ENCODE measurements around the gene PLIN1.
A peak's percentile ranks its signal among the peaks of the same experiment; 100 is the strongest.

The PLIN1 gene

DNA sequence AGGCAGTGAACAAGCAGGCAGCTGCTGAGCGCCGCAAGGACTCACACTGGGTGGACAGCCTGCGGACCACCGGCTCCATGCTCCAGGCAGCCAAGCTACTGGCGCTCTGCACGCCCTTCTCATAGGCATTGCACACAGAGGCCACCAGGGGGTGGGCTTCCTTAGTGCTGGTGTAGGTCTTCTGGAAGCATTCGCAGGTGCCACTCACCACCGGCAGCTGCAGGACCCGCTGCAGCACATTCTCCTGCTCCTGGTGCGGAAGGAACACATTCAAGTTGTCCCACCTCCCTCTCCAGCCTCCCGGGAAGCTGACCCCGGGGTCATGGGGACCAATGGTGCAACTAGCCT lies 6.0 kb downstream of the PLIN1 start:
- no peak overlapping the region for H3K4me3 ChIP-seq (ENCODE audit: control insufficient read depth, low read depth, low read length)
- DNase-seq (ENCODE audit: low read depth), result no peak
- TF ChIP-seq, protein P1, sequence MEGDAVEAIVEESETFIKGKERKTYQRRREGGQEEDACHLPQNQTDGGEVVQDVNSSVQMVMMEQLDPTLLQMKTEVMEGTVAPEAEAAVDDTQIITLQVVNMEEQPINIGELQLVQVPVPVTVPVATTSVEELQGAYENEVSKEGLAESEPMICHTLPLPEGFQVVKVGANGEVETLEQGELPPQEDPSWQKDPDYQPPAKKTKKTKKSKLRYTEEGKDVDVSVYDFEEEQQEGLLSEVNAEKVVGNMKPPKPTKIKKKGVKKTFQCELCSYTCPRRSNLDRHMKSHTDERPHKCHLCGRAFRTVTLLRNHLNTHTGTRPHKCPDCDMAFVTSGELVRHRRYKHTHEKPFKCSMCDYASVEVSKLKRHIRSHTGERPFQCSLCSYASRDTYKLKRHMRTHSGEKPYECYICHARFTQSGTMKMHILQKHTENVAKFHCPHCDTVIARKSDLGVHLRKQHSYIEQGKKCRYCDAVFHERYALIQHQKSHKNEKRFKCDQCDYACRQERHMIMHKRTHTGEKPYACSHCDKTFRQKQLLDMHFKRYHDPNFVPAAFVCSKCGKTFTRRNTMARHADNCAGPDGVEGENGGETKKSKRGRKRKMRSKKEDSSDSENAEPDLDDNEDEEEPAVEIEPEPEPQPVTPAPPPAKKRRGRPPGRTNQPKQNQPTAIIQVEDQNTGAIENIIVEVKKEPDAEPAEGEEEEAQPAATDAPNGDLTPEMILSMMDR (IDR thresholded peaks at IDR 0.05; ENCODE audit: control insufficient read depth, insufficient read depth, low read depth, low read length, missing control alignments), result peak; percentile 34

DNA sequence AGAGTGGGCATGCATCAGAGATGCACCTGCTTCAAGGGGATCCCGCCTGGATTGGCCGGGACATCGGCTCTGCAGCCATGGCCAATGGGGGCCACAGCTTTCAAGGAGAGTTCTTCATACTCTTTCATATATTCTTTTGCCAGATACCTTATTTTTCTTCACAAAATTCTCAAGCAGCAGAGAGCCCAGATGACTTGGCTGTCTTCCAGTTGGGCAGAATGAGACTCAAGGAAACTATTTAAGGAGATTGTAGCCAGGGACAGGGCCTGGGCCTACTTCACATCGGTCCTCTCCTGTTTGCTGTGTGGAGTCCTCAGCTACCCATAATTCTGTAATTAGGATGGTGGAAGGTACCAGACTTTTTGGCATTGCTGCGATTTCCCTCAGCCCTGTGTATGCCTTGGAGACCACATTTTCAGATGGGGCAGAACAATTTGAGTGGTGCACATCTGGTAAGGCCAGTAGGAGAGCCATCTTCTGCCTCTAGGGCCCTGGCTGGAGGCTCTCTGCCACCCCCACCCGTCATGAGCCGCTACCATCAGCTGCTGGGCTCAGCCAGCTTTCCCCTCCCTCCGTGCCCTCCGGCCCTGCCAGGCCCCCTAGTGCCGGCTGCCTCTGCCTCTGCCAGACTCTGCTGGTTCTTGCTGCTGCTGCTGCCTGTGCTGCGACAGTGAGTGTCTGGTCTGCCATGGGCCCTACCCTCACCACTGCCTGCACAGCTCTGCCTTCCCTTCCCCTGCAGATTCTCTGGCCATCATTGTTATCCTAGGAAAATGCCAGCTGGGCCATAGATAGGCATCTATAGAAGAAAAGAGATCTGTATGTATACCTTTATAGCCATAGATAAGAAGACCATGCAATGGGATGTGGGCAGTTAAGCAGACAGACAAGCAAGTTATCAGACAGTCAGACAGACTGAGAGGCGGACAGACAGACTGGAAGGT lies 6.7 kb downstream of the PLIN1 start:
- H3K4me3 ChIP-seq (ENCODE audit: control insufficient read depth, low read depth, low read length), result no peak overlapping the region
- TF ChIP-seq, protein P1 (IDR thresholded peaks at IDR 0.05; ENCODE audit: control insufficient read depth, insufficient read depth, low read depth, low read length, missing control alignments), result no peak
- no peak for DNase-seq (ENCODE audit: low read depth)

GRCh38 chr15:89671687-89672086 lies 7.5 kb downstream of the PLIN1 start:
- no peak overlapping the region for H3K4me3 ChIP-seq (ENCODE audit: control insufficient read depth, low read depth, low read length)
- no peak for DNase-seq (ENCODE audit: low read depth)
- TF ChIP-seq, protein P1 (IDR thresholded peaks at IDR 0.05; ENCODE audit: control insufficient read depth, insufficient read depth, low read depth, low read length, missing control alignments), result no peak

DNA sequence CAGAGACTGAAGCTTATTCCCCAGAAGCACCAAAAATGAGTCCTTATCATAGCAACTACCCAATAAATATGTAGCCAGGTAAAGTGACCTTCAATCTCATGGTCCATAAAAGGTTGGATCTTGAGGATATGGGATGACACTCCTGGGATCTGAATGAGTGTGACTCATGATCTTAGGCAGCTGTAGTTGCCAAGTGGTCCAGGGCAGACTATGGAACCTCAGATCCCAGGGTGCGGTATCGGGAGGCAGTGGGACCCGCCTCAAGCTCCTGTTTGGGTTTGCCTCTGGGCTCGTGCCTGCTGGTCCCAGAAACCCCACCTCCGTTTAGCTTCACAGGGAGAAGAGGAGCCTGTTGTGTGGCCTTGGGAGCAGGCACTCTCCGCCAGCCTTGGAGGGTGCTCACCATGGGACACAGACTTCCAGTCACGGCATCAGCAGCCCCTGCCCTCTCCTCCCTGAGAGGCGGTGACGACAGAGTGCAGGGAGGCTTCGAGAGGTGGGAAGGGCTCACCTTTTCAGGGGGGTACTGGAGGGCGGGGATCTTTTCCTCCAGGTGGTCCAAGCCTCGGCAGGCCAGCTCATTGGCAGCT lies 8.1 kb downstream of the PLIN1 start:
- no peak overlapping the region for H3K4me3 ChIP-seq (ENCODE audit: control insufficient read depth, low read depth, low read length)
- TF ChIP-seq, protein P1 (IDR thresholded peaks at IDR 0.05; ENCODE audit: control insufficient read depth, insufficient read depth, low read depth, low read length, missing control alignments), result no peak
- no peak for DNase-seq (ENCODE audit: low read depth)

GRCh38 chr15:89669941-89670340 lies 9.2 kb downstream of the PLIN1 start:
- TF ChIP-seq, protein P1 (IDR thresholded peaks at IDR 0.05; ENCODE audit: control insufficient read depth, insufficient read depth, low read depth, low read length, missing control alignments), result no peak
- DNase-seq (ENCODE audit: low read depth), result no peak
- H3K4me3 ChIP-seq (ENCODE audit: control insufficient read depth, low read depth, low read length), result no peak overlapping the region

DNA sequence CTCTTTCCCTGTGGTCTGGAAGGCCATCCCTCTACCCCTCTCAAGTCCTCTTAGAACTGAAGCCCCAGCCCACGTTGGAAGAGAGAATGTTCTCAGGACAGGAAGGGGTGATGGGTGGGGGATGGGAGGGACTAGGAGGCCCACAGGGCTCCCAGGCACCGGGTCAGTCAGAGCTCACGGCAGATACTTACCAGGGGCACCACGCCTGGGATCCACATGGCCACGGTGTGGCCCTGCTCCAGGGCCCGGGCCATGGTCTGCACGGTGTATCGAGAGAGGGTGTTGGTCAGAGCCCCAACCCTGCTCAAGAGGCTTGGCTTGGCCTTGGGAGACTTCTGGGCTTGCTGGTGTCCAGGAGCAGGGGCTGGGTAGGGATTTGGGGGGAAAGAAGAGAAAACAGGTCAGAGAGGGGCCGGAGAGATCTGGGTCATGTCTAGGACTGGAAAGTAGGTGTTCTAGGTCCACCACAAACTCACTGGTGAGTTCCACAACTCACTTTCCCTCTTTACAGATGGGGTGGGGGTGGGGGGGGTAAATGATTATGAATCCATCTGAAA lies 9.8 kb downstream of the PLIN1 start:
- TF ChIP-seq, protein P1 (IDR thresholded peaks at IDR 0.05; ENCODE audit: control insufficient read depth, insufficient read depth, low read depth, low read length, missing control alignments), result no peak
- DNase-seq (ENCODE audit: low read depth), result no peak

More for the DNA sequence above, 9.8 kb downstream of the PLIN1 start:
- no peak overlapping the region for H3K4me3 ChIP-seq (ENCODE audit: control insufficient read depth, low read depth, low read length)

Measured in AG09309 (cell line).